Measurements from ENCODE around the gene GAL3ST1.
"Not testable (repeated sequence)": the region's sequence is repeated elsewhere in the genome, so short reads cannot be mapped to it uniquely, and the experiment has no call there.

The GAL3ST1 gene

GRCh38 chr22:30568137-30568805 is 6.2 kb downstream of the GAL3ST1 start:
- Histone ChIP-seq H3K4me1 (ENCODE audit: control extremely low read depth in 1 of 4, control insufficient read depth in 4 of 4, insufficient read depth in 4 of 4, low read length in 3 of 4) (no peaks in the 10 kb centered on the region), H3K27me3 (replicated peaks in 2 of 5; ENCODE audit: control insufficient read depth in 4 of 5, insufficient read depth in 5 of 5, low read length in 4 of 5) (peaks cover 0 to 18% (median 11%) of the 10 kb centered on the region in 5 experiments), H3K27ac (ENCODE audit: insufficient read depth in 1 of 2, low read depth in 1 of 2, low read length in 2 of 2, poor library complexity in 1 of 2, severe bottlenecking in 2 of 2) (no peak overlapping the region), H3K4me3 (ENCODE audit: control insufficient read depth in 1 of 7, extremely low read depth in 1 of 7, insufficient read depth in 4 of 7, low read depth in 2 of 7, low read length in 6 of 7) (no peak overlapping the region), H3K36me3 (ENCODE audit: control insufficient read depth in 4 of 4, insufficient read depth in 4 of 4, low read length in 3 of 4) (no peaks in the 10 kb centered on the region), H3K9me3 (ENCODE audit: control extremely low read depth in 1 of 5, control insufficient read depth in 4 of 5, insufficient read depth in 2 of 5, low read depth in 1 of 5, low read length in 4 of 5) (no peaks in the 10 kb centered on the region)
- POLR2A ChIA-PET = no interaction called here
- WGBS (ENCODE audit: insufficient coverage) = 91% methylated on average over 8 of the region's 10 CpGs
- DNase-seq = no peak
- CTCF ChIA-PET = interaction anchor here (0.9 kb wide), 1 partner anchor 65 kb away, joined by 4 read pairs; no protein-coding TSS in a partner anchor

- H3K9me3 ChIP-seq (ENCODE audit: control extremely low read depth in 1 of 5, control insufficient read depth in 4 of 5, insufficient read depth in 2 of 5, low read depth in 1 of 5, low read length in 4 of 5); CTCF ChIA-PET; H3K4me1 ChIP-seq (ENCODE audit: control extremely low read depth in 1 of 4, control insufficient read depth in 4 of 4, insufficient read depth in 4 of 4, low read length in 3 of 4); H3K4me3 ChIP-seq (ENCODE audit: control insufficient read depth in 1 of 7, extremely low read depth in 1 of 7, insufficient read depth in 4 of 7, low read depth in 2 of 7, low read length in 6 of 7); H3K36me3 ChIP-seq (ENCODE audit: control insufficient read depth in 4 of 4, insufficient read depth in 4 of 4, low read length in 3 of 4); DNase-seq; H3K27ac ChIP-seq (ENCODE audit: insufficient read depth in 1 of 2, low read depth in 1 of 2, low read length in 2 of 2, poor library complexity in 1 of 2, severe bottlenecking in 2 of 2); POLR2A ChIA-PET: not testable (repeated sequence)
- peaks cover 0 to 12% (median 4%) of the 10 kb centered on the region in 5 experiments for H3K27me3 ChIP-seq (replicated peaks in 2 of 5; ENCODE audit: control insufficient read depth in 4 of 5, insufficient read depth in 5 of 5, low read length in 4 of 5)
- WGBS (ENCODE audit: insufficient coverage) = 93% methylated on average over 2 of the region's 6 CpGs
These were observed 7.2 kb downstream of the GAL3ST1 start for GRCh38 chr22:30567277-30567676.

- no peak overlapping the region for H3K4me3 ChIP-seq (ENCODE audit: control insufficient read depth in 1 of 7, extremely low read depth in 1 of 7, insufficient read depth in 4 of 7, low read depth in 2 of 7, low read length in 6 of 7)
- no peaks in the 10 kb centered on the region for H3K4me1 ChIP-seq (ENCODE audit: control extremely low read depth in 1 of 4, control insufficient read depth in 4 of 4, insufficient read depth in 4 of 4, low read length in 3 of 4)
- whole genome bisulfite sequencing (ENCODE audit: insufficient coverage) = 85% methylated on average over 7 of the region's 7 CpGs
- peaks cover 0 to 12% (median 4%) of the 10 kb centered on the region in 5 experiments for H3K27me3 ChIP-seq (replicated peaks in 2 of 5; ENCODE audit: control insufficient read depth in 4 of 5, insufficient read depth in 5 of 5, low read length in 4 of 5)
- H3K27ac ChIP-seq (ENCODE audit: insufficient read depth in 1 of 2, low read depth in 1 of 2, low read length in 2 of 2, poor library complexity in 1 of 2, severe bottlenecking in 2 of 2) = no peak overlapping the region
- H3K9me3 ChIP-seq (ENCODE audit: control extremely low read depth in 1 of 5, control insufficient read depth in 4 of 5, insufficient read depth in 2 of 5, low read depth in 1 of 5, low read length in 4 of 5) = no peaks in the 10 kb centered on the region
- no peak for DNase-seq
- ChIA-PET POLR2A (interaction anchor here (0.6 kb wide), 1 partner anchor 14 kb away, joined by 3 read pairs; no protein-coding TSS in a partner anchor), CTCF (no interaction called here)
- no peaks in the 10 kb centered on the region for H3K36me3 ChIP-seq (ENCODE audit: control insufficient read depth in 4 of 4, insufficient read depth in 4 of 4, low read length in 3 of 4)
These were observed 8.3 kb downstream of the GAL3ST1 start for GRCh38 chr22:30566125-30566524.

GRCh38 chr22:30565341-30565740 is 9.1 kb downstream of the GAL3ST1 start:
- ChIA-PET CTCF (no interaction called here), POLR2A (interaction anchor here (0.6 kb wide), 1 partner anchor 13 kb away, joined by 3 read pairs; no protein-coding TSS in a partner anchor)
- no peak overlapping the region for H3K27ac ChIP-seq (ENCODE audit: insufficient read depth in 1 of 2, low read depth in 1 of 2, low read length in 2 of 2, poor library complexity in 1 of 2, severe bottlenecking in 2 of 2)
- WGBS (ENCODE audit: insufficient coverage) = 96% methylated on average over 4 of the region's 4 CpGs
- peaks cover 0 to 12% (median 2%) of the 10 kb centered on the region in 5 experiments for H3K27me3 ChIP-seq (replicated peaks in 2 of 5; ENCODE audit: control insufficient read depth in 4 of 5, insufficient read depth in 5 of 5, low read length in 4 of 5)
- no peak overlapping the region for H3K4me3 ChIP-seq (ENCODE audit: control insufficient read depth in 1 of 7, extremely low read depth in 1 of 7, insufficient read depth in 4 of 7, low read depth in 2 of 7, low read length in 6 of 7)
- no peaks in the 10 kb centered on the region for H3K9me3 ChIP-seq (ENCODE audit: control extremely low read depth in 1 of 5, control insufficient read depth in 4 of 5, insufficient read depth in 2 of 5, low read depth in 1 of 5, low read length in 4 of 5)
- no peaks in the 10 kb centered on the region for H3K36me3 ChIP-seq (ENCODE audit: control insufficient read depth in 4 of 4, insufficient read depth in 4 of 4, low read length in 3 of 4)
- DNase-seq = no peak
- no peaks in the 10 kb centered on the region for H3K4me1 ChIP-seq (ENCODE audit: control extremely low read depth in 1 of 4, control insufficient read depth in 4 of 4, insufficient read depth in 4 of 4, low read length in 3 of 4)

- CTCF ChIA-PET = no interaction called here
- H3K4me3 ChIP-seq (ENCODE audit: control insufficient read depth in 1 of 7, extremely low read depth in 1 of 7, insufficient read depth in 4 of 7, low read depth in 2 of 7, low read length in 6 of 7) = no peak overlapping the region
- H3K27ac ChIP-seq (ENCODE audit: insufficient read depth in 1 of 2, low read depth in 1 of 2, low read length in 2 of 2, poor library complexity in 1 of 2, severe bottlenecking in 2 of 2) = no peak overlapping the region
- no peaks in the 10 kb centered on the region for H3K9me3 ChIP-seq (ENCODE audit: control extremely low read depth in 1 of 5, control insufficient read depth in 4 of 5, insufficient read depth in 2 of 5, low read depth in 1 of 5, low read length in 4 of 5)
- H3K36me3 ChIP-seq (ENCODE audit: control insufficient read depth in 4 of 4, insufficient read depth in 4 of 4, low read length in 3 of 4) = no peaks in the 10 kb centered on the region
- DNase-seq = no peak
- 93% methylated on average over 2 of the region's 3 CpGs for WGBS (ENCODE audit: insufficient coverage)
- no peaks in the 10 kb centered on the region for H3K4me1 ChIP-seq (ENCODE audit: control extremely low read depth in 1 of 4, control insufficient read depth in 4 of 4, insufficient read depth in 4 of 4, low read length in 3 of 4)
- POLR2A ChIA-PET = no interaction called here
- H3K27me3 ChIP-seq (replicated peaks in 2 of 5; ENCODE audit: control insufficient read depth in 4 of 5, insufficient read depth in 5 of 5, low read length in 4 of 5) = peaks cover 0 to 12% (median 2%) of the 10 kb centered on the region in 5 experiments
These were observed 9.7 kb downstream of the GAL3ST1 start for GRCh38 chr22:30564761-30565119.

GRCh38 chr22:30564045-30564760 is 10.3 kb downstream of the GAL3ST1 start:
- Histone ChIP-seq H3K36me3 (ENCODE audit: control insufficient read depth in 4 of 4, insufficient read depth in 4 of 4, low read length in 3 of 4) (no peaks in the 10 kb centered on the region), H3K27me3 (replicated peaks in 2 of 5; ENCODE audit: control insufficient read depth in 4 of 5, insufficient read depth in 5 of 5, low read length in 4 of 5) (peaks cover 0 to 11% (median 2%) of the 10 kb centered on the region in 5 experiments), H3K4me3 (ENCODE audit: control insufficient read depth in 1 of 7, extremely low read depth in 1 of 7, insufficient read depth in 4 of 7, low read depth in 2 of 7, low read length in 6 of 7) (no peak overlapping the region), H3K9me3 (ENCODE audit: control extremely low read depth in 1 of 5, control insufficient read depth in 4 of 5, insufficient read depth in 2 of 5, low read depth in 1 of 5, low read length in 4 of 5) (no peaks in the 10 kb centered on the region), H3K4me1 (ENCODE audit: control extremely low read depth in 1 of 4, control insufficient read depth in 4 of 4, insufficient read depth in 4 of 4, low read length in 3 of 4) (no peaks in the 10 kb centered on the region), H3K27ac (ENCODE audit: insufficient read depth in 1 of 2, low read depth in 1 of 2, low read length in 2 of 2, poor library complexity in 1 of 2, severe bottlenecking in 2 of 2) (no peak overlapping the region)
- WGBS (ENCODE audit: insufficient coverage) = 95% methylated on average over 6 of the region's 8 CpGs
- CTCF ChIA-PET = no interaction called here
- POLR2A ChIA-PET = interaction anchor here (0.6 kb wide), 1 partner anchor 556 kb away, joined by 3 read pairs; no protein-coding TSS in a partner anchor
- no peak for DNase-seq

GRCh38 chr22:30562366-30562765 is 12.1 kb downstream of the GAL3ST1 start:
- ChIA-PET POLR2A (no interaction called here), CTCF (interaction anchor here (0.6 kb wide), 1 partner anchor 600 kb away, joined by 3 read pairs; no protein-coding TSS in a partner anchor)
- no peak overlapping the region for H3K27ac ChIP-seq (ENCODE audit: insufficient read depth in 1 of 2, low read depth in 1 of 2, low read length in 2 of 2, poor library complexity in 1 of 2, severe bottlenecking in 2 of 2)

More at GRCh38 chr22:30562366-30562765, 12.1 kb downstream of the GAL3ST1 start:
- Histone ChIP-seq H3K4me3 (ENCODE audit: control insufficient read depth in 1 of 7, extremely low read depth in 1 of 7, insufficient read depth in 4 of 7, low read depth in 2 of 7, low read length in 6 of 7) (no peak overlapping the region), H3K4me1 (ENCODE audit: control extremely low read depth in 1 of 4, control insufficient read depth in 4 of 4, insufficient read depth in 4 of 4, low read length in 3 of 4) (no peaks in the 10 kb centered on the region), H3K36me3 (ENCODE audit: control insufficient read depth in 4 of 4, insufficient read depth in 4 of 4, low read length in 3 of 4) (no peaks in the 10 kb centered on the region), H3K9me3 (ENCODE audit: control extremely low read depth in 1 of 5, control insufficient read depth in 4 of 5, insufficient read depth in 2 of 5, low read depth in 1 of 5, low read length in 4 of 5) (no peaks in the 10 kb centered on the region), H3K27me3 (replicated peaks in 2 of 5; ENCODE audit: control insufficient read depth in 4 of 5, insufficient read depth in 5 of 5, low read length in 4 of 5) (peaks cover 0 to 10% (median 0%) of the 10 kb centered on the region in 5 experiments)
- 91% methylated on average over 4 of the region's 6 CpGs for WGBS (ENCODE audit: insufficient coverage)
- DNase-seq = no peak
